ENCODE data around the gene GRIK4.

Gene GRIK4

DNA sequence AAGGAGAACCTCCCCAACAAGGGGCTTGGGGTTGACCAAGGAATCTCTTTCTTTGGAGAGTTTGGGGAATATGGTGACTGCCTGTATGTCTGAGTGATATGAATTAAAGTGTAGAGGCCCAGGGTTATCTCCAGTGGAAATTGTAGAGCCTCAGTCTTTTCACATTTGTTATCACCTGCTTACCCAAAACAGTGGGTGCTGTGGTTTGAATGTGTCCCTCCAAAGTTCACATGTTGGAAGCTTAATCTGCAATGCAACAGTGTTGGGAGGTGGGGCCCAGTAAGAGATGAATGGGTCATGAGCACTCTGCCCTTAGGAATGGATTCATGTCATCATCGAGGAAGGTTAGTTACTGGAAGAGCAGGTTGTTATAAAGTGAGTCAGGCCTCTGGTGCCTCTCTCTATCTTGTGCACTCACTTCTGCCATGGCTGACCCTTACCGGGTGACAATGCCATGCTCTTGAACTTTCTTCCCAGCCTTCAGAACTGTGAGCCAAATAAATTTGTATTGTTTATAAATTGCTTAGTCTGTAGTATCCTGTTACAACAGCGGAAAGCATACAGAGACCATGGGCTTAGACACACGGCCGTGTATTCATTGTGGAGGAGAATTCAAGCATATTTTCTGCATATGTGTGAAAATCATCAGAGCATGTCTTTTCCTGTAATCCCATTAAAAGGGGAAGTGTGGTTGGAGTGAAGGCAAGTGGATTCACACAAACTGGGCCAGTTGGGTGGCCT, 398.3 kb downstream of the GRIK4 start:
- H3K9ac ChIP-seq (ENCODE audit: low read length), result no peak overlapping the region
- H3K4me1 ChIP-seq (ENCODE audit: insufficient read depth, low read length), result no peaks in the 10 kb centered on the region
- H3K36me3 ChIP-seq (ENCODE audit: insufficient read depth, low read length), result no peaks in the 10 kb centered on the region
- H3K4me3 ChIP-seq (ENCODE audit: low read depth in 1 of 2, low read length in 2 of 2), result no peak overlapping the region
- H3K27ac ChIP-seq (ENCODE audit: low read depth, low read length), result no peak overlapping the region
- no peaks in the 10 kb centered on the region for H3K27me3 ChIP-seq (ENCODE audit: control insufficient read depth in 1 of 2, insufficient read depth in 2 of 2, low read length in 2 of 2)
- no peaks in the 10 kb centered on the region for H3K9me3 ChIP-seq (ENCODE audit: low read length)

- Histone ChIP-seq H3K4me1 (ENCODE audit: insufficient read depth, low read length) (no peaks in the 10 kb centered on the region), H3K4me3 (ENCODE audit: low read depth in 1 of 2, low read length in 2 of 2) (no peak overlapping the region), H3K9me3 (ENCODE audit: low read length) (no peaks in the 10 kb centered on the region), H3K27ac (ENCODE audit: low read depth, low read length) (no peak overlapping the region), H3K36me3 (ENCODE audit: insufficient read depth, low read length) (no peaks in the 10 kb centered on the region), H3K27me3 (ENCODE audit: control insufficient read depth in 1 of 2, insufficient read depth in 2 of 2, low read length in 2 of 2) (no peaks in the 10 kb centered on the region), H3K9ac (ENCODE audit: low read length) (no peak overlapping the region)
These were observed 400.4 kb downstream of the GRIK4 start for GRCh38 chr11:120911943-120912342.

DNA sequence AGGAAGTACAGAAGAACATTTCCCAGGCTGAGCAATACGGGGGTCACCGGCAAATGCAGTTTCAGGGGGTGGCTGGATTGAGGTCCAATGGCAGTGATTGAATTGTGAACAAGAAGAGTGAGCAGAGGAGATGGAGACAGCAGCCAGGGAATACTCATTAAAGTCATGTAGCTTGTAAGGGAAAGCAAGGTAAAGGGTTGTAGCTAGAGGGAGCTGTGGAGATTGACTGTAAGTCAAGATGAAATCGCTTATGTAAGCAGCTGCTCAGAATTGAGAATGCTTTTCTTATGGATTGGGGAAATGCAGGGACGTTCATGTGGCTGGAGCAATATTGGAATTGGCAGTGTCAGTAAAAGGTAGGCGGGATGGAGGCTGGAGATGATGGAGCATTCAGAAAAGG, 401.0 kb downstream of the GRIK4 start:
- Histone ChIP-seq H3K9me3 (ENCODE audit: low read length) (no peaks in the 10 kb centered on the region), H3K27ac (ENCODE audit: low read depth, low read length) (no peak overlapping the region), H3K9ac (ENCODE audit: low read length) (no peak overlapping the region), H3K27me3 (ENCODE audit: control insufficient read depth in 1 of 2, insufficient read depth in 2 of 2, low read length in 2 of 2) (no peaks in the 10 kb centered on the region), H3K4me3 (ENCODE audit: low read depth in 1 of 2, low read length in 2 of 2) (no peak overlapping the region), H3K36me3 (ENCODE audit: insufficient read depth, low read length) (no peaks in the 10 kb centered on the region), H3K4me1 (ENCODE audit: insufficient read depth, low read length) (no peaks in the 10 kb centered on the region)

- H3K27me3 ChIP-seq (ENCODE audit: control insufficient read depth in 1 of 2, insufficient read depth in 2 of 2, low read length in 2 of 2), result no peaks in the 10 kb centered on the region
- H3K27ac ChIP-seq (ENCODE audit: low read depth, low read length), result no peak overlapping the region
- no peaks in the 10 kb centered on the region for H3K36me3 ChIP-seq (ENCODE audit: insufficient read depth, low read length)
These were observed 401.4 kb downstream of the GRIK4 start for GRCh38 chr11:120912915-120913314.

GRCh38 chr11:120914021-120914420, 402.5 kb downstream of the GRIK4 start:
- Histone ChIP-seq H3K4me3 (ENCODE audit: low read depth in 1 of 2, low read length in 2 of 2) (no peak overlapping the region), H3K4me1 (ENCODE audit: insufficient read depth, low read length) (no peaks in the 10 kb centered on the region), H3K27me3 (ENCODE audit: control insufficient read depth in 1 of 2, insufficient read depth in 2 of 2, low read length in 2 of 2) (no peaks in the 10 kb centered on the region), H3K9ac (ENCODE audit: low read length) (no peak overlapping the region), H3K9me3 (ENCODE audit: low read length) (no peaks in the 10 kb centered on the region), H3K27ac (ENCODE audit: low read depth, low read length) (no peak overlapping the region), H3K36me3 (ENCODE audit: insufficient read depth, low read length) (no peaks in the 10 kb centered on the region)

More at GRCh38 chr11:120912915-120913314, 401.4 kb downstream of the GRIK4 start:
- H3K9ac ChIP-seq (ENCODE audit: low read length), result no peak overlapping the region
- no peaks in the 10 kb centered on the region for H3K4me1 ChIP-seq (ENCODE audit: insufficient read depth, low read length)
- H3K4me3 ChIP-seq (ENCODE audit: low read depth in 1 of 2, low read length in 2 of 2), result no peak overlapping the region
- no peaks in the 10 kb centered on the region for H3K9me3 ChIP-seq (ENCODE audit: low read length)

DNA sequence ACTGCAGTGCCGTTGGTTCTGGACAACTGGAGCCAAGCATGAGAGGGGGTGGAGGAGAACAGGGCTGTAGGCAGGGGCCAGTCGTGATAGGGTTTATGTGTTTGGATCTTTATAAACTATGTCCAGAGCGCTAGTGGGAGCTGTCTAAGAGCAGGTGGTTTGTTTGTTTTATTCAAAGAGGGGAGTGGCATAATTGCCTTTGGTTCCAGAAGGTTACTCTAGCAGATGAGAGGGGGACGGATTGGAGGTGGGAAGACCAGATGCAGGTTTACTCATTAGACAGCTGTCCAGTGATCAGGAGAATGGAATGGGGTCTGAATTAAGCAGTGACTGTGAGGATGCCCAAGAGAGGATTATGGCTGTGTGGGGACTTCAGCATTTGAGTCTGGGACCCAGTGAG, 403.1 kb downstream of the GRIK4 start:
- Histone ChIP-seq H3K4me3 (ENCODE audit: low read depth in 1 of 2, low read length in 2 of 2) (no peak overlapping the region), H3K27me3 (ENCODE audit: control insufficient read depth in 1 of 2, insufficient read depth in 2 of 2, low read length in 2 of 2) (no peaks in the 10 kb centered on the region), H3K36me3 (ENCODE audit: insufficient read depth, low read length) (no peaks in the 10 kb centered on the region), H3K27ac (ENCODE audit: low read depth, low read length) (no peak overlapping the region), H3K9me3 (ENCODE audit: low read length) (no peaks in the 10 kb centered on the region), H3K9ac (ENCODE audit: low read length) (no peak overlapping the region), H3K4me1 (ENCODE audit: insufficient read depth, low read length) (no peaks in the 10 kb centered on the region)

DNA sequence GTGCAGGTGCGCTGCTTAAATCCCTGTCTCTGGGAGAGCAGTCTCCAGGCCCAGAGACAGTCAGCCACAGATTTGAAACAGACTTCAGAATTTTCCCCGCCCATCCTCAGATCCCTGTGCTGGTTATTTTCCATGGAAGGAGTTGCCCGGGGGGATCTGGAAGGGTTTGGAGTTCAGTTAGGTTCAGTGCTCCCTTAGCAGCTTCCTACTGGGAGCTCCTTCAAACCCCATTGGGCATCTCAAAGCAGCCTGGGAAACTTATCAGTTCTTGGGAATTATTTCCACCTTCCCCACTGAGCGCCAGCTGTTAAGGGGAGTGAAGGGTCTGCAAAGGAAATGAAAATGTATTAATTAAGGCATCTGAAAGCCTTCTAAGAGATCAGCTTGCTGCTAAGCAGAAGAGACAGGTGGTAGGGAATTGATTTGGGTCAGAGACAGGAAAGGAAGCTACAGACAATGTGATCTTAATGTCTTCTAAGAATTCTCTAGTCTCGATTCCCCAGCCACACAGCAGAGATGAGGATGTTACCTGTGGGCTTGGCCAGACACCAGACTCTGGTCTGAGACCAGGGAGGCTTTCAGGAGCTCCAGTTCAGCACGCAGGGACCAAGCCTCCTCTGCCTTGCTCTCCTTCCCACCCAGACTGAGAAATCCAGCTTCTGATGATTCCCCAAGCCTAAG, 406.2 kb downstream of the GRIK4 start:
- Histone ChIP-seq H3K4me1 (ENCODE audit: insufficient read depth, low read length) (no peaks in the 10 kb centered on the region), H3K9me3 (ENCODE audit: low read length) (no peaks in the 10 kb centered on the region), H3K9ac (ENCODE audit: low read length) (no peak overlapping the region), H3K4me3 (ENCODE audit: low read depth in 1 of 2, low read length in 2 of 2) (no peak overlapping the region), H3K27ac (ENCODE audit: low read depth, low read length) (no peak overlapping the region), H3K27me3 (ENCODE audit: control insufficient read depth in 1 of 2, insufficient read depth in 2 of 2, low read length in 2 of 2) (no peaks in the 10 kb centered on the region), H3K36me3 (ENCODE audit: insufficient read depth, low read length) (no peaks in the 10 kb centered on the region)

DNA sequence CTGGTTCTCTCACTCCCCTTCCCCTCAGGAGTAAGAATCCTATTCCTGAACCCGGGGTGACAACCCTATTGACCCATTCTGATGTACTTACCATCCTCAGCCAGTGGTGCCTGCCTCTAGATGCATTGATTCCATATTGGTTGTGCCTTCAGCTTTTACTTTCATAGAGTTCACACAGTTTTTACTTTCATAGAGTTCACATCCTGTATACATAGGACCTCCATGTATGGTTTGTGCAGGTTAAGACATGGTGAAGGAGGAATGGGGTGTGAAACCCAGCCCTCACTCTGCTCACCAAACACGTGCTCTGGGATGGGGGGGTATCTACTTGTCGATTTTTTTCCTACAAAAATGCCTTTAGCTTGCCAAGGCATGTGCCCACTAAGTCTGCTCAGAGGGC, 406.7 kb downstream of the GRIK4 start:
- no peak overlapping the region for H3K27ac ChIP-seq (ENCODE audit: low read depth, low read length)
- H3K9me3 ChIP-seq (ENCODE audit: low read length), result no peaks in the 10 kb centered on the region
- H3K4me3 ChIP-seq (ENCODE audit: low read depth in 1 of 2, low read length in 2 of 2), result no peak overlapping the region
- no peak overlapping the region for H3K9ac ChIP-seq (ENCODE audit: low read length)
- no peaks in the 10 kb centered on the region for H3K27me3 ChIP-seq (ENCODE audit: control insufficient read depth in 1 of 2, insufficient read depth in 2 of 2, low read length in 2 of 2)
- no peaks in the 10 kb centered on the region for H3K4me1 ChIP-seq (ENCODE audit: insufficient read depth, low read length)
- H3K36me3 ChIP-seq (ENCODE audit: insufficient read depth, low read length), result no peaks in the 10 kb centered on the region

DNA sequence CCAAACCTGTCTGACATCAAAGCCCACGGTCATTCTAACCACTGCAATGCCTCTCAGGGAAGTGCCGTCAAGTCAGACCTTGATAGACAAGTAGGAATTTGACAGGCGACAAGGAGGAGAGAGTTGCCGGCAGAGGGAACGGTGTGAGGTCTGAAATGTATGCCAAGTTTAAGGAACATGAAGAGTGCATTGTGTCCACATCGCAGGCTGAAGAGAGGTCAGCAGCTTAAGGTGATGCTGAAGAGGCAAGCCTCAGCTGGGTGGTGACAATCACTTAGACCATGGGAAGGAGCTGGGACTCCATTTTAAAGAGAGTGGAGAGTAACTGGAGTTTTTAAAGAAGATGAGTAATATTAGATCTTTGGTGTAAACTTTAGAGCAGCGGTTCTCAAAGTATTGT, 407.5 kb downstream of the GRIK4 start:
- Histone ChIP-seq H3K9me3 (ENCODE audit: low read length) (no peaks in the 10 kb centered on the region), H3K4me3 (ENCODE audit: low read depth in 1 of 2, low read length in 2 of 2) (no peak overlapping the region), H3K4me1 (ENCODE audit: insufficient read depth, low read length) (no peaks in the 10 kb centered on the region), H3K9ac (ENCODE audit: low read length) (no peak overlapping the region), H3K27ac (ENCODE audit: low read depth, low read length) (no peak overlapping the region), H3K36me3 (ENCODE audit: insufficient read depth, low read length) (no peaks in the 10 kb centered on the region), H3K27me3 (ENCODE audit: control insufficient read depth in 1 of 2, insufficient read depth in 2 of 2, low read length in 2 of 2) (no peaks in the 10 kb centered on the region)

GRCh38 chr11:120919566-120919965, 408.0 kb downstream of the GRIK4 start:
- no peaks in the 10 kb centered on the region for H3K4me1 ChIP-seq (ENCODE audit: insufficient read depth, low read length)
- H3K27ac ChIP-seq (ENCODE audit: low read depth, low read length), result no peak overlapping the region
- no peaks in the 10 kb centered on the region for H3K27me3 ChIP-seq (ENCODE audit: control insufficient read depth in 1 of 2, insufficient read depth in 2 of 2, low read length in 2 of 2)
- no peaks in the 10 kb centered on the region for H3K36me3 ChIP-seq (ENCODE audit: insufficient read depth, low read length)
- H3K4me3 ChIP-seq (ENCODE audit: low read depth in 1 of 2, low read length in 2 of 2), result no peak overlapping the region
- H3K9ac ChIP-seq (ENCODE audit: low read length), result no peak overlapping the region
- no peaks in the 10 kb centered on the region for H3K9me3 ChIP-seq (ENCODE audit: low read length)

- no peak overlapping the region for H3K4me3 ChIP-seq (ENCODE audit: low read depth in 1 of 2, low read length in 2 of 2)
- H3K27me3 ChIP-seq (ENCODE audit: control insufficient read depth in 1 of 2, insufficient read depth in 2 of 2, low read length in 2 of 2), result no peaks in the 10 kb centered on the region
- no peaks in the 10 kb centered on the region for H3K9me3 ChIP-seq (ENCODE audit: low read length)
- no peak overlapping the region for H3K27ac ChIP-seq (ENCODE audit: low read depth, low read length)
- no peaks in the 10 kb centered on the region for H3K4me1 ChIP-seq (ENCODE audit: insufficient read depth, low read length)
- H3K36me3 ChIP-seq (ENCODE audit: insufficient read depth, low read length), result no peaks in the 10 kb centered on the region
- H3K9ac ChIP-seq (ENCODE audit: low read length), result no peak overlapping the region
These were observed 412.4 kb downstream of the GRIK4 start for GRCh38 chr11:120923866-120924508.
